DOHH2 (cell line): ENCODE results near the gene KCNJ12.

Experiments
- CTCF ChIP-seq: fragments of 200-600 bp; sonication (generic); IDR thresholded peaks from one replicate; pipeline ENCODE4 v1.5.1; 2014; ENCODE audit warnings: antibody characterized with exemption, mild to moderate bottlenecking, low read depth, low read length; ENCODE audit not compliant: poor library complexity, severe bottlenecking
- EZH2phosphoT487 ChIP-seq: fragments of 200-600 bp; sonication (generic); IDR thresholded peaks from 2 replicates; pipeline ENCODE4 v1.6.1; 2017; ENCODE audit warnings: borderline replicate concordance, mild to moderate bottlenecking, antibody characterized with exemption, low read length, moderate library complexity, mixed read lengths

GRCh38 chr17:21378553-21378952 lies 2.4 kb downstream of the KCNJ12 start:
- TF ChIP-seq CTCF (no peak), EZH2phosphoT487 (no peak)
